HG02938 (cell line): ENCODE results near the gene MINDY2.

Experiments
- ATAC-seq: cut with Tn5 transposase; IDR thresholded peaks from one replicate; pipeline ENCODE4 v1.9.1; 2021; ENCODE audit warnings: mild to moderate bottlenecking, moderate library complexity; ENCODE audit not compliant: unreplicated experiment

The MINDY2 gene, protein sequence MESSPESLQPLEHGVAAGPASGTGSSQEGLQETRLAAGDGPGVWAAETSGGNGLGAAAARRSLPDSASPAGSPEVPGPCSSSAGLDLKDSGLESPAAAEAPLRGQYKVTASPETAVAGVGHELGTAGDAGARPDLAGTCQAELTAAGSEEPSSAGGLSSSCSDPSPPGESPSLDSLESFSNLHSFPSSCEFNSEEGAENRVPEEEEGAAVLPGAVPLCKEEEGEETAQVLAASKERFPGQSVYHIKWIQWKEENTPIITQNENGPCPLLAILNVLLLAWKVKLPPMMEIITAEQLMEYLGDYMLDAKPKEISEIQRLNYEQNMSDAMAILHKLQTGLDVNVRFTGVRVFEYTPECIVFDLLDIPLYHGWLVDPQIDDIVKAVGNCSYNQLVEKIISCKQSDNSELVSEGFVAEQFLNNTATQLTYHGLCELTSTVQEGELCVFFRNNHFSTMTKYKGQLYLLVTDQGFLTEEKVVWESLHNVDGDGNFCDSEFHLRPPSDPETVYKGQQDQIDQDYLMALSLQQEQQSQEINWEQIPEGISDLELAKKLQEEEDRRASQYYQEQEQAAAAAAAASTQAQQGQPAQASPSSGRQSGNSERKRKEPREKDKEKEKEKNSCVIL

DNA sequence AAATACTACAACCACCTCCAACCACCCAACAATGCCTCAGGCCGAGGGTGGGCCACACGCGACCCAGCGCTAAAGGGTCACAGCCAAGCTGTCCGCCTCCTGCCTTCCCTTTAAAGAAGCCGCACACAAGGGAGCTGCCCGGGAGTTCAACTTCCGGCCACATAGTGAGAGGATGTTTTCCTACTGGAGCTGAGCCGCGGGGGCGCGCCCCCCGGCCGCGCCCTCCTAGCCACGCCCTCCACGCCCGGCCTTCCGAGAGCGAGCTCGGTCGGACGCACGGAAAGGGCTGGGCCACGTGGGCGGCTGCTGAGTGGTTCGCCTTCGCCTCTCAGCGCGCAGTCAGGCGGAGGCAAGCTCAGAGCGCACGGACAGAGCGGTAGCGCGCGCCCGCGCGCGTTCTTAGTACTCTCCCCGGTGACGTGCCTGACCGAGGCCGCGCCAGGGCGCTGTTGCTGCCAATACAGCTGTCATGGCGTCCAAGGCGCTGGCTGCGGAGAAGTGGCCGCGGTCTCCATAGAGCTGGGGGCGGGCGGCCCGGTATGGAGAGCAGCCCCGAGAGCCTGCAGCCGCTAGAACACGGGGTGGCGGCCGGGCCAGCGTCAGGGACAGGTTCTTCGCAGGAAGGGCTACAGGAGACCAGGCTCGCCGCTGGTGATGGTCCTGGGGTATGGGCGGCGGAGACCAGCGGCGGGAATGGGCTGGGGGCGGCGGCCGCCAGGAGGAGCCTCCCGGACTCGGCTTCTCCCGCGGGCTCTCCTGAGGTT is at the start of gene MINDY2:
Gene MINDY2, plus strand, starts transcription at position 446 of the 764 bp plus-strand sequence. Its CDS starts 94 bp downstream, at position 540.
- peak; percentile 88 for ATAC-seq

DNA sequence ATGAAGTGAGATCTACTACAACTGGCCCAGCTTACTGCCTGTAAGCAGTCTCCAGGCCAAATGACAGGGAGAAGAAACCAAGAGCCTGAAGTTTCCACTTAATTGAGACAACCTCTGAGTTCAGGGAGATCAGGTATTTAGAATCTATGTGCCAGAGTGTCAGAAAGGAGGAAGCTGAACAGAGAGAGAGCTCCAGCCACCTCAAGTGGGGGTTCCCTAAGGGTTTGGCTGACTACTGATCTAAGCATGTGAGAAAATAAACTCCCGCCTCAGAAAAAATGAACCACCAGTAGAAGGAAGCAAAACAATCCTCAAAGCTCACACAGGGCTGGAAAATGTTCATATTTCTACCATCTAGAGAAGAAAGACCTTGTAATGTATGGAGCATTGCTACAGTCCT is 46.6 kb upstream of the MINDY2 start:
- ATAC-seq, result peak; percentile 79

DNA sequence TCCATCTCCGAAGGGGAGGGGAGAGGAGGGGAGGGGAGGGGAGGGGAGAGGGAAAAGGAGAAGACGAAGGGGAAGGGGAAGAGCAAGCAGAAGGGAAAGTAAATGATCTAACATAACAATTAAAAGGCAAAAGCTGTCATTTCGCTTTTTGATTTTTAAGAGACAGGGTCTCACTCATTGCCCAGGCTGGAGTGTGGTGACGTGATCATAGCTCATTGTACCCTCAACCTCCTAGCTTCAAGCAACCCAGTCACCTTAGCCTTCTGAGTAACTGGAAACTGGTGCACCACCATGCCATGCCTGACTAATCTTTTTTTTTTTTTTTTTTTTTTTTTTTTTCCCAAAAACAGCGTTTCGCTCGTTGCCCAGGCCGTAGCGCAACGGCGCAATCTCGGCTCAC is 44.2 kb upstream of the MINDY2 start:
- ATAC-seq, result no peak

DNA sequence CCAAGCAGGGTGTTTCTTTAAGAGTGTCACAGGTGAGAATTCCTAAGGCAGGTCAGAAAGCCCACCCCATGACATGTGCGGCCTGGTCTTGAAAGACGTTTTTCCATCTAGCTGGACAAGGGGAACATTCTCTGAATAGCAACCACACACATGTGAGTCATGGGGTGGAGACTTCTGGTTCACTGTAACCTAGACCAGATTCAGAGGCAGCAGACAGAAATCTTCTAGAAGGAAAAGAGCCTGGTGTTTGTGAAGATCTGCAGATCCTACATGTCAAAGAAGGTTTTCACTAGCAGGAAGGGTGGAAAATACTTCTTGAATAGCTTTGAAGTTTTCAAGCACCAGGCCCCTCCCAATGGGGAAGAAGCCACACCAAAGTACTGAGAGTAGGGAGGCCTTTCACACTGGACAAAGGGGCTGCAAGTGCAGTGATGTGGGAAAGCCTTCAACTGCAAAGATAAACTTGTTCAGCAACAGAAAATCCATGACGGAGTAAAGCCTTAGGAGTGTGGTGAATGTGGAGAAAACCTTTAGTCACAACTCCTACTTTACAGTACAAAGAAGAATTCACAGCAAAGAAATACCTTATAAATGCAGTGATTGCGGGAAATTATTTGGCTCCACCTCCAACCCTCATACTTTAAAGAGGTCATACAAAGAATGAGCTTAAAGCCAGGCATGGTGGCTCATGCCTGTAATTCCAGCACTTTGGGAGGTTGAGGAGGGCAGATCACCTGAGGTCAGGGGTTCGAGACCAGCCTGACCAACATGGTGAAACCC is 39.2 kb upstream of the MINDY2 start:
- no peak for ATAC-seq

DNA sequence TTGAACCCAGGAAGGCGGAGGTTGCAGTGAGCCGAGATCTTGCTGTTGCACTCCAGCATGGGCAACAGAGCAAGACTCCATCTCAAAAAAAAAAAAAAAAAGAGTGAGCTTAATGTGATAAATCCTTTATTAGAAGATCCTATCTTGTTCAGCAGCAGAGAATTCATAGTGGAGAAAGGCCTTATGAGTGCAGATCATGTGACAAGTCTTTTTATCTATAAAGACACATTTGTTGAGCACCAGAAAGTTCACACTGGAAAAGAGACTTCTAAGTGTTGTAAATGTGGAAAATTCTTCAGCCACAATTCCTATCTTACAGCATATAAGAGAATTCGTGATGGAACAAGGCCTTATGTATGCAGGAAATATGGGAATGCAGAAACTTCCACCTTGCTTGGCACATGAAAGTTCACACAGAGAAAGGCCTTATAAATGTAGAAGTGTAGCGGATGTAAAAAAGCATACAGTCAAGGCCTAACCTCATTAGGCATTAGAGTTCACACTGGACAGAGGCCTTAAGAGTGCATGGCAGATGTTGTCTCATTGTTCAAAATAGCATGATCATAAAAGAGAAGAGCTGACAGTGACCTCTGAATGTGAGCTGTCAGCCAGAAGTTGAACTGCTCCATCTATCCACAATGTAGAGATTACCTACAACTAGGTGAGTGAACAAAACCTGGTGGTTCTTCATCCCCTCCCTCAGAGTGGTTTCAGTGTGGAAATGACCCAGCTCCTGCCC is 38.3 kb upstream of the MINDY2 start:
- ATAC-seq, result no peak

DNA sequence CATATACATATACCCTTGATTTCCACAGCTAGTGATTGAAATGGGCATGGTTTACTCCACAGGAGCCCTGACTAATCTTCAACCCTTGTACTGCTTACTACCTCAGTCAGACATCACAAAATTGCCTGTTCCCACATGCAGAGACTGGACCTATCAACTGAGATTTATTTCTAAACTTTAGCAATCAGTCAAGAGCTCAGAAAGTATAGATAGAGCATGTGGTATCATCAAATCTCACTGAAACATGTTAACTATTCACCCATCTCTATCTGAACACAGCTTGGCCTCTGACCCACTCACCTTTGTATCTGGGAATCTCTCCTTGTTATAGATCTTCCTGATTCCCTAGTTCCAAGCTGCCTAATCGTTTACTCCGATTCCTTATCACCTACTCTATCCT is 36.2 kb upstream of the MINDY2 start:
- no peak for ATAC-seq

DNA sequence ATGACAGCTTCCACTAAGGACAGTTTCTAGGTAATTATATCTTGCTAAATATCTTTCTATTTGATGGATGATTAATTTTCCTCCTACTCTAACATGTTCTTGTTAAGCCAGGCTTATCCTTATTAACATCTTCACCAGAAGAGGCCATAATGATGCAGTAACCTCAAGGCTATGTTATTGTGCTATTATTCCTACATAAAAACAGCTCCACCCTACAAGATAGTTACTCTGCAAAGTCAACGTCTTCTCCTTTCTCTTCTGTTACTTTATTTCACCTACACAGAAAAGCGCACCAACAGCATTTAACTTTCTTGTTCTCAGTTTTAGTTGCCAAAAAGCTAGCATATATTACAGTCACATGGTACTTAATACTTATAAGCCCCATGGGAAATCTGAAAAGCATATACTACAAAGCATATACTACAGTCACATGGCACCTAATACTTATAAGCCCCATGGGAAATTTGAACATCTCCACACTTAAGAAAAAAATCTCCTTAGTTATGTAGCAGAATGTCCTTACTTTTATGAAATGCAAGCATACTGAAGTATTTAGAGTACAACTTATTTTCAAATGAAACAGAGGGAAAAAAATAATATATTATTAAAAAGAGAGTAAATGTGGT is 35.0 kb upstream of the MINDY2 start:
- no peak for ATAC-seq

DNA sequence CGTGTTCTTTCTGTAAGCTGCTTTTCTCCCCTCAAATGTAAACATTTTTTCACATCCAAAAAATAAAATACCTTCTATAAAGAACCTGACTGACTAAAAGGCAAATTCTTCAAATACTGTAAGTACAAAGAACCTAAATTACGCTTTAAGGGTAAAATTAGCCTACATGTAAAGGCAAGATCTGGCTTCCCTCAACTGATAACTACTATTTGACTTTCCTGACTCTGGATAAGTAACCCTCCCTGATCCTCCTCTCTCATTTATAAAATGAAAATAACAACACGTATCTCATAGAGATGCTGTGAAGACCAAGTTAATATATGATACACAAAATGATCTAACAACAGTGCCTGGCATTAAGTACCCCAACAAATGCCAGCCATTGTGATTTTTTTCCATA is 33.8 kb upstream of the MINDY2 start:
- ATAC-seq, result no peak

DNA sequence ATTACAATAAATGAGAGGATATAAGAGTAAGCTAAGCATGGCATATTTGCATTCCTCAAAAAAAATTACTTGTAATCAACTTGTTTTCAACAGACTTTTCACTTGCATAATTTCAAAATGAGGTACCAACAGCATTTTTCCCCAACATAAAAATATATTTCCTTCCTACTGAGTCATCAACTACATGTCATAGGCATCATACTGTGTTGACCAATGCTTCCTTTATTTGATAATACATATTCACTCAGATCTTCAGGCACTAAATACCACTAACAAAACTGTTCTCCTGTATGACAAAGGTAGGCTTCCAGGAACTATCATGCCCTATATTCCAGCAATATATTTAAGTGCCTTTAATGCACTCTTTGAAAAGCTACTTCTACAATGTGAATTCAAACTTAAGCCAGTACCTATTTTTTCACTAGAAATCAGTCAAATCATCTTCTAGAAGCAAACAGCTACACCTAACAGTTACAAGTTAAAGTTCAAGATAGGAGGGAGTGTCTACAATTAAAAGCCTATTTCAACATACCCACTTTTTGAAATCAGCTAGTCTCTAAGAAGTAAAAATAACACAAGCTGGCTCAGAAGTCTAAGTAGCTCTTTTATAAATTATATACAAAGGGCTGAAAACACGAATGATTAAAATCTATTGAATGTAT is 32.9 kb upstream of the MINDY2 start:
- no peak for ATAC-seq

DNA sequence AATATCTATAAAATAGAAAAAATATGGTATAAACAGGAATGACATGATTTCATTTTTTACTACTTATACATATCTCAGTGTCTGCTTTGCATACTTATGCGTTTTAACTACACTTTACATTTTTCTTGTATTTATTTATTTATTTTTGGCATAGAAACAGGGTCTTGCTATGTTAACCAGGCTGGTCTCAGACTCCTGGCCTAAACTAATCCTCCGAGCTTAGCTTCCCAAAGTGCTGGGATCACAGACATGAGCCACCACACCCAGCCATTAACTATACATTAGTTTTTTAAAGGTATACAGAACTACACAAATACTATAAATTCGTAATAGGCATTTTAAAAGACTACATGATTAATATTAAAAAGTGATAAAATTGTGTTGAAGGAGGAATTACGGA is 30.7 kb upstream of the MINDY2 start:
- ATAC-seq, result no peak

DNA sequence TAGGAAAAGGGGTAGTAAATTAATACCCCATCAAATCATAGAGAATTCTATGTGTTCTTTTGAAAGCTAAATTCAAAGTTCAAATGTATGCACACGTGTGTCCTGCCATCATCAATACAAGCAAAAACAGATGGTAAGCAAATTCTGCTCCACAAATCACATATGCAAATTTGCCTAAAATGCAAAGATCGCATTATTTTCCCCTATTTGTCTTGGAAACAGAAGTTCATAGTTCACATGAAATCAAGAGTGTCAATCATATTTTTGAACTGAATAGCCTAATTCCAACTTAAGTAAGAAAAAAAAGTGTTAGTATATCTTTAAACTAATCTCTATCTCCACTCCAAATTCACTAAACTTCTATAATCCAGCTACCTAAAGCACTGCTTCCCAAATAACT is 30.1 kb upstream of the MINDY2 start:
- no peak for ATAC-seq

DNA sequence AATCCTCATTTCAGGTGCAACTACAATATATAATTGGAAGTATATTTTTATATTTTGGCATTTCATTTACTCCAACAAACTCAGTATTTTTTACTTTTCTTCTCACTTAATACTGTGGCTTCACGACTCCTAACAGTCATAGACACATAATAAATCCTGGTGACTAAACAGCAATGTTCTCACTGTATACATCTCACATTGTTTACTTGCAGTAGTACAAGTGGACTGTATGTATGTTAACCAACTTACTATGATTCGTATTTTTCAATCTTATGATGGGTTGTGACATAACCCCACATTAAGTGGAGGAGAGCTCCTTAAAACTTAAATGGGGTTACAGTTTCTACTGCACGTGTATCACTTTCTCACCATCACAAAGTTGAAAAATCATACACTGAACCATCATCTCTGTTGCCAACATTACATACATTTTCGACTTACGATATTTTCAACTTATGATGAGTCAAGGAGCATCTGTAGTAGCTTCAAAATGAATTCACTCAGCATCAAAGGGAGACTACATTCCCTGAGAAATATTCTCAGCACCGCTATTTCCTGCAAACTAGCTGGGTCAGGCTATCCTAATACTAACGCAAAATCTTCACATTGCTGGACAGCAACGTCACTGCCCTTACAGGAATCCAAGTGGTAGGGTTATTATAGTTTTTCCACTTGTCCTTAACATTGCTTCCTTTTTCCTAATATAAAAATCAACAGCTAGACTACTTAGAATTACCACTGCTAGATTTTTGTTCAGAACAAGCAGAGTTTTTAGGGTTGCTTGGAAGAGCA is 28.9 kb upstream of the MINDY2 start:
- ATAC-seq, result no peak

DNA sequence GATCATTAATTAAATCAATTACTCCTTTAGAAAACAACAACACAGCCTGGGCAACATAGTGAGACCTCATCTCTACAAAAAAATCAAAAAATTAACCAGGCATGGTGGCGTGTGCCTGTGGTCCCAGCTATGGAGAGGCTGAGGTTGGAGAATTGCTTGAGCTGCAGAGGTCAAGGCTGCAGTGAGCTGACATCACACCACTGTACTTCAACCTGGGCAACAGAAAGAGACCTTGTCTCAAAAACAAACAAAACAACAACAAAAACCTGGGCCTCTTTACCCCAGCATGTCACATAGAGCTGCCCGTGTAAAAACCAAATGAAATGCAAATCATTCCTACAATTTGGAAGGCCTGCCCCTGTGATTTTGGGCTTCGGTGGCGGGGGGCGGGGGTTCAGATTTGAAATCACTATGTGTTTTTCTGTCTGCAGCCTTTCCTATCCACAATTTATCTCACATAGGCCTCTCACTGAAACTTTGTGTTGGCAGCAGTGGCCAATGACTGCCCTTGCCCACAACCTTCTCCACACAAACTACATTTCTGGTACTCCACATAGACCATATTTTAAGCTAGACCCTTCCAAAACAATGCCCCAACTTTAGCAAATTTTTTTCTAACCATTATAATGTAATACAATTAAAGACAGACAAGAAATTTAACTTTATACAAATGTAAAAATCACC is 28.1 kb upstream of the MINDY2 start:
- no peak for ATAC-seq

DNA sequence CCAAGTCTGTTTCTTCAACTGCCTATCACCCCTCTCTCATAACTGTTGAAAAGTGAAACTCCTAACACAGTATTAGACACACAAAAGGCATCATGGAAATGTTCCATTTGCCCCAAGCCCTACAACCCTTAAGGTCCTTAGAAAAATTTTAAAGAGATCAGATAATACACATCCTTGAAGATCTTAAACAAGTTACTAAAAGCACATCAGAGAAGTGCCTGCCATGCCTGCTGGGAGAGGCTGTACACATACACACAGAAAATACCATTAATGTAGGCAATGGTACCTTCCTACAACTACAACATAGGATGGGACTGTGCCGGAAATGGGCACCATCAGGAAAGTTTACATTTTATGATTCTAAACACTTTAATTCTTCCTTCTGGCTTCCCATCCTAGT is 24.9 kb upstream of the MINDY2 start:
- no peak for ATAC-seq

DNA sequence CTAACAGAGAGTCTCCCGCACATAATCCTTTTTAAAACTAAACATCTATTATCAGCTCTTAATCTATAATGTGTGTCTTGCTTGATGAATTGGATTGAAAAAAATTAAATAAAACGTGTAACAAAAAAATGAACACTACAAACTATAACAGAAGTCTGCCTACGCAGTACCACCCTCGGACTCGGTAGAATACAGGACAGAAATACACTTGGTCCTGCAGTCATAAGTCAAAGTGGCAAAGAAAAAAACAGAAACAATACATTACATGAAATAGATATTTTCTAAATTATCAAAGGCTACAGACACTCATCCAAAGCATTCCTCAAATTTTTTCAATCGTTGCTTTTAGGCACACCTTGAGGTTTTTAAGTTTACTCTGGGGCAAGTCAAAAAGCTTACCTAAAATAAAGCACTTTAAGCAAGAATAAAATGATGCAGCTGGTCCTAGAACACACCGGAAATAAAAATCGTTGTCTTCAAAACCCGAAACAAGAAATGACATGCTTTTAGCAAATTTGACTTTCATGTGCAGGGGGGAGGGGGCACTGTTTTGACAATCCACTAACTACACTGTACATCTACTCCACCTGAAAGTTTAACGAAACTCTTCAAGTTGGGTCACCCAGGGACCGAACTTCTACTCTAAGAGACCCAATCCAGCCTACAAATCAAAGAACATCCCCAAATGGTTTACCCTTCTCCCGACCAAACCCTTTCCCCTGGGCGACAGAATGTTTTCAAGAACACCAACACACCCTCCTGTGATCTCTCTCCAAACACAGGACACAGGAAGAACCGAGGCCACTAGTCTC is 22.9 kb upstream of the MINDY2 start:
- ATAC-seq, result no peak

DNA sequence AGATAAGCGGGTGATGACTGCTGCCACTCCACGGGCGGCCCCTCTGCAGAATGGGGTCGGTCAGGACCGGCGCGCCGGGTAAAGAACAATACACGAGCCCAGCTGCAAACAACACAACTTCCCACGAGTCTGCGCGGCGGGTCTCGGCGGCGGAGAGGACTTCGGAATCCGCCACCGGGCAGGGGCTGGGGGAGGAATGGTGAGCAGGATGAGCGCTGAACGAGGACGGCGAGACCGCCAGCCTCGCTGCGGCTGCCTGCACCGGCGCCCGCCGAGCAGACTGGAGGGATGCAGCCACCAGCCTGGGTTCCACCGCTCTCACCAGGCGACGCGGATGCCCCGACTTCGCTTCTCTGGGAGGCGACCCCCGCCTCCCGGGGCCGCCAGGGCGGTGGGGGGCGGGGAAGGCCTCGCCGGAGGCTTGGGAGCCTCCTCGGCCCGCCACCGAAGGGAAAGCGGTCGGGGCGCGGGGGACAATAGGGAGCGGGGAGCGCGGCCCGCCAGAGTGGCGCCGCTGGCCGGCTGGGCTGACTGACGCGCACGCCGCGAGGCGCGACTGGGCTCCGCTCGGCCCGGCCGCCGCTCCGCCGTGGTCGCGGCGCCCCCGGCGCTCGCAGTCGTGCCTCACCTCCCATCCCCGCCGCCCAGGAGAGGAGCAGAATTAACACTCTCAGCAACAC is 22.1 kb upstream of the MINDY2 start:
- peak; percentile 32 for ATAC-seq
